GM13977 (cell line): ENCODE measurements around the gene MSLN.

Source experiments
- DNase-seq: peaks from one replicate; pipeline ENCODE4 v3.0.0; 2012; ENCODE audit warnings: low spot score
- in situ Hi-C: fragments of 300-500 bp; cut with MboI; formaldehyde crosslinking; loops from one replicate; pipeline ENCODE4 v1.12.0; 2022; ENCODE audit warnings: low sequenced_read_pairs, low pct_unique_long_range_greater_than_20kb, mixed read lengths, inconsistent platforms; ENCODE audit not compliant: unreplicated experiment
- TF ChIP-seq, protein P1 (sequence below): IDR thresholded peaks from 2 replicates; pipeline ENCODE4 v1.5.1; 2012; ENCODE audit warnings: mild to moderate bottlenecking, control low read depth; ENCODE audit not compliant: insufficient read depth; ENCODE audit errors: extremely low read depth, missing control alignments

The MSLN gene

DNA sequence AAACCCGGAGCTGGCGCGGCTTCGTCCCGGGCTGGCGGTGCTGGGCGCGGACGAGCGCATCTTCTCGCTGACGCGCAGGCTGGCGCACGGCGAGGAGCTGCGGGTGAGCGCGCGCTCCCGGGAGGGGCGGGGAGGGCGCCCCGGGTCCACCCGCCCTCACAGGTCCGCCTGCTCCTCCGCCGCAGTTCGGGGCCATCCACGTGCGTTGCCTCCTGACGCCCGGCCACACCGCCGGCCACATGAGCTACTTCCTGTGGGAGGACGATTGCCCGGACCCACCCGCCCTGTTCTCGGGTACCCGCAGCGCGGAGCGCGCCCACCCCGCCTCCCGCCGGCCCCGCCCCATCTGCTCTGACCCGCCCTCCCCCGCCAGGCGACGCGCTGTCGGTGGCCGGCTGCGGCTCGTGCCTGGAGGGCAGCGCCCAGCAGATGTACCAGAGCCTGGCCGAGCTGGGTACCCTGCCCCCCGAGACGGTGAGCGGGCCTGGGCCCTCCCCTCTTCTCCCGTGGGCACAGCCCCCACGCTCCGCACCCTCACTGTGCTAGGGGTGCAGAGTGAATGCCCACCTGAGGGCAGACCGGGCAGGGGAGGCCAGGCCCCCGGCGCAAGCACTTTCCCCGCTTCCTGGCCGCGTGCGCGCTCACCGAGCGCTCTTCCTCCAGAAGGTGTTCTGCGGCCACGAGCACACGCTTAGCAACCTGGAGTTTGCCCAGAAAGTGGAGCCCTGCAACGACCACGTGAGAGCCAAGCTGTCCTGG, 32.2 kb upstream of the MSLN start:
- in situ Hi-C loops = no loop called here
- peak; percentile 89 for DNase-seq
- TF ChIP-seq, protein P1, sequence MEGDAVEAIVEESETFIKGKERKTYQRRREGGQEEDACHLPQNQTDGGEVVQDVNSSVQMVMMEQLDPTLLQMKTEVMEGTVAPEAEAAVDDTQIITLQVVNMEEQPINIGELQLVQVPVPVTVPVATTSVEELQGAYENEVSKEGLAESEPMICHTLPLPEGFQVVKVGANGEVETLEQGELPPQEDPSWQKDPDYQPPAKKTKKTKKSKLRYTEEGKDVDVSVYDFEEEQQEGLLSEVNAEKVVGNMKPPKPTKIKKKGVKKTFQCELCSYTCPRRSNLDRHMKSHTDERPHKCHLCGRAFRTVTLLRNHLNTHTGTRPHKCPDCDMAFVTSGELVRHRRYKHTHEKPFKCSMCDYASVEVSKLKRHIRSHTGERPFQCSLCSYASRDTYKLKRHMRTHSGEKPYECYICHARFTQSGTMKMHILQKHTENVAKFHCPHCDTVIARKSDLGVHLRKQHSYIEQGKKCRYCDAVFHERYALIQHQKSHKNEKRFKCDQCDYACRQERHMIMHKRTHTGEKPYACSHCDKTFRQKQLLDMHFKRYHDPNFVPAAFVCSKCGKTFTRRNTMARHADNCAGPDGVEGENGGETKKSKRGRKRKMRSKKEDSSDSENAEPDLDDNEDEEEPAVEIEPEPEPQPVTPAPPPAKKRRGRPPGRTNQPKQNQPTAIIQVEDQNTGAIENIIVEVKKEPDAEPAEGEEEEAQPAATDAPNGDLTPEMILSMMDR = no peak

DNA sequence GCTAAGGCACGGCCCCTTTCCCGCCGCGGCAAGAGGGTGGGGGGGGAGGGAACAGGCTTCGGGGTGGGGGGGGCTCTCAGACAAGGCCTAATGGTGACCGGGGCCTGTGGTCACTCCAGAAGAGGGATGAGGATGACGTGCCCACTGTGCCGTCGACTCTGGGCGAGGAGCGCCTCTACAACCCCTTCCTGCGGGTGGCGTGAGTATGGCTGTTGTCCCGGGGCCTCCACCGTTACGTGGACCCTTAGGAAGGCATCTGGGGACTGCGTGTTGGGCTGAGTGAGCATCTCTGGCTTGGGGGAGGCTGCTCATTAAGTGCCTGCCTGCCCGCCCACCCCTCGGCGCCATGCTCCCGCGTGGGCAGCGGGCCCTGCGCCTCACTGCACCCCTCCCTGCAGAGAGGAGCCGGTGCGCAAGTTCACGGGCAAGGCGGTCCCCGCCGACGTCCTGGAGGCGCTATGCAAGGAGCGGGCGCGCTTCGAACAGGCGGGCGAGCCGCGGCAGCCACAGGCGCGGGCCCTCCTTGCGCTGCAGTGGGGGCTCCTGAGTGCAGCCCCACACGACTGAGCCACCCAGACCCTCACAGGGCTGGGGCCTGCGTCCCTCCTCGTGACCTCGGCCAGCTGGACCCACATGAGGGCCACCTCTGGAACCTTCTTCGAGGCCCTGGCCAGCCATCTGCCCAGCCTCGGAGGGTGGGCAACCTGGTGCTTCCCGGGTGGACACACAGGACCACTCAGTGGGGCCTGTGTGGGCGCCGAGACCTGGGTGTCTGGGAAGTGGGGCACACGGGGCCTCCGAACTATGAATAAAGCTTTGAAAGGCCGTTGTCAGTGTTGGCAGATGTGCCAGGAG, 31.4 kb upstream of the MSLN start:
- in situ Hi-C loops = no loop called here
- TF ChIP-seq, protein P1 = no peak
- no peak for DNase-seq

DNA sequence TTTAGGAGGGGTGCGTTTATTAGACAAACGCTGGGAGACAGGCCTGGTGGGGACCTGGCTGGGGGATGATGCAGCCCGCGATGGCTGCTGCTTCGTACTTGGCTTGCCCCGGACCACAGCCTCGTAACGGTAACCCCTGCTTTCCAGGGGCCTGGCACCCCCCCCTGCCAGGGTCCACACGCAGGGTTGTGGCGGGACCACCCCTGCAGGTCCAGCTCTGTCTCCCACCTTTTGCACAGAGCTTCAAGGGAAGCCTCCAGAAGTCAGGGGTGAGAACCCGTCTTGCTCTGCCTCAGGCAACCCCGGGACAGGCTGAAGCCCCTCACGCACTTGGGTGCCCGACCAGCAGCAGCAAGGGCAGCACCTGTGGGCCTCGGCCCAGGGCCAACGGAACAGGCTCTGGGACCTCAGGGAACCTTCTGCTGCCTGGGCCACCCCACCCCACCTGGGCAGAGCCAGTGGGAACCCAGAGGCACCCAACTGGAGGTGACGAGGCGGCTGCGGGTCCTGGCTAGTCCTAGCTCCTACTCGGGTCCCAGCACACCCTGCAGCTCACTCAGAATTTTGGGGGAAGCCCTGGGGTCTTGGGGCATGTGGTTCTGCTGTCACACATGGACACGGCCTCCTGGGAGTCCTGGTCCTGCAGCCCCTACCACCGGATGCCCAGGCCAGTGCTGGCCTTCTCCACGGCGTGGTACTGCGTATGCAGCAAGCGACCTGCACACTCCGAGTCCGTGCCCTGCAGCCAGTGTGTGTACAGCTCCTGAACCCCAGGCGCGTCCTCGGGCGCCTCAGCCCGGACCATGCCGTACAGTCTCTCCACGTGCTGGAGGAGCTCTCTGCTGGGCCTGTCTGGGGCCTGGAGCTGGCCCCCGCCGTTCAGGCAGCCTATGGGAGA, 30.5 kb upstream of the MSLN start:
- in situ Hi-C loops = no loop called here
- TF ChIP-seq, protein P1 = no peak
- no peak for DNase-seq

DNA sequence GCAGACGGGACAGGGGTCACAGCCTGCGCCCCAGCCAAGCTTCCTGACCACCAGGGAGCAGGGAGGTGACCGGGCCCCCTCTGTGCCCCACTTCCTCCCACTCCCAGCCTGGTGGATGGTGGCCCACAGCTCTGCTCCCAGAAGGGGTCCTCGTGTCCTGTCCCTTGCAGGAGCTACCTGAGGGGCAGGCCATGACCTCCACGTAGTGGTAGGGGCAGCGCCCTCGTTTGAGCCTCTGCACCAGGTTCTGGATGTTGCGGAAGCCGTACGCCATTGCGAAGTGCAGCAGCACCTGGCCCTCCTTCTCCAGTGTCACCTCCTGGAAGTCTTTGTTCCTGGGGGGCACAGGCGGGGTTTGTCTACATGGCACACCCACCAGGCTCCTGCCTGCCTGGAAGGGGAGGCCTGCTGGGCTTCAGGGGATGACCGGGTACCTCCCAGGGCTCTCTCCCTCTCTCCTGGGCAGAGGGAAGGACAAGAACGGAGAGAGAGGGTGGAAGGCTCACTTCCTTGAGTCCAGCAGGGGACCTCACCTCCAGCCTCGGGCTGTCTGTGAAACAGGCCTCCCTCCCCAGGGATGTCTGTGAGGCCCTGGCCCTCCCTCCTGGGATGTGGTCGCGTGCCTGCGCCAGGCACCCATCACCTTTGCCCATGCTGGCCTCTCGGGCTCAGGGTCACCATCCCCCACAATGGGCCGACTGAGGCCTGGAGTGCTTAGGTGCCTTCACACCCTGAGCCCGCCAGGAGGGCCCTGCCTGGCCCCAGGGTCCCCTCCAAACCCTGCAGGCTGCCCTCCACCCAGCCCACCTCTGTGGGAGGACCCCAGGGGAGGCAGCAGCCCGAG, 29.6 kb upstream of the MSLN start:
- TF ChIP-seq, protein P1 = no peak
- DNase-seq = no peak
- in situ Hi-C loops = no loop called here

DNA sequence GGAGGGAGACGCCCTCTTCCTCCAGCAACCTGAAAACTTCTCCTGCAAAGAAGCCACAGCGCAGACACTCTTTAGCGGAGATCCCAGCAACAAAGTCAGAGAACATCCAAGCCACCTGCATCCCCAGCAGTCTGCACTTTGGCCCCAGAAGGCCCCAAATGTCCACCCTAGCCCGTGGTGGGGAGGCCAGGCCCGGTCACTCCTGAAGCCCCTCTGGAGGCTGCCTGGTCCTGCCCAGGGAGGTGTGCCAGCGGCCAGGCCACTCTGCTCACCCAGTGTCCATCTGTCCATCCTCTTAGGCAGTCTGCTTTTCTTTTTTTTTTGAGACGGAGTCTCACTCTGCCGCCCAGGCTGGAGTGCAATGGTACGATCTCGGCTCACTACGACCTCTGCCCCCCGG, 28.2 kb upstream of the MSLN start:
- in situ Hi-C loops = no loop called here
- no peak for DNase-seq
- TF ChIP-seq, protein P1 = no peak
